Measurements from ENCODE around the gene ABCD4. TPM values are rescaled to one million over a fixed set of nuclear protein-coding genes. Genes with fewer than 3 reads are reported as not detected.

ABCD4 gene
- polyA plus RNA-seq, 1 experiment = 12.4 TPM

- Histone ChIP-seq H3K4me3 (ENCODE audit: low read depth, low read length) (peak overlapping the region; percentile 37), H3K27me3 (ENCODE audit: control insufficient read depth, insufficient read depth, low read length) (peaks cover 21% of the 10 kb centered on the region), H3K36me3 (ENCODE audit: control insufficient read depth, insufficient read depth, low read length) (no peaks in the 10 kb centered on the region)
- TF ChIP-seq, protein P1, sequence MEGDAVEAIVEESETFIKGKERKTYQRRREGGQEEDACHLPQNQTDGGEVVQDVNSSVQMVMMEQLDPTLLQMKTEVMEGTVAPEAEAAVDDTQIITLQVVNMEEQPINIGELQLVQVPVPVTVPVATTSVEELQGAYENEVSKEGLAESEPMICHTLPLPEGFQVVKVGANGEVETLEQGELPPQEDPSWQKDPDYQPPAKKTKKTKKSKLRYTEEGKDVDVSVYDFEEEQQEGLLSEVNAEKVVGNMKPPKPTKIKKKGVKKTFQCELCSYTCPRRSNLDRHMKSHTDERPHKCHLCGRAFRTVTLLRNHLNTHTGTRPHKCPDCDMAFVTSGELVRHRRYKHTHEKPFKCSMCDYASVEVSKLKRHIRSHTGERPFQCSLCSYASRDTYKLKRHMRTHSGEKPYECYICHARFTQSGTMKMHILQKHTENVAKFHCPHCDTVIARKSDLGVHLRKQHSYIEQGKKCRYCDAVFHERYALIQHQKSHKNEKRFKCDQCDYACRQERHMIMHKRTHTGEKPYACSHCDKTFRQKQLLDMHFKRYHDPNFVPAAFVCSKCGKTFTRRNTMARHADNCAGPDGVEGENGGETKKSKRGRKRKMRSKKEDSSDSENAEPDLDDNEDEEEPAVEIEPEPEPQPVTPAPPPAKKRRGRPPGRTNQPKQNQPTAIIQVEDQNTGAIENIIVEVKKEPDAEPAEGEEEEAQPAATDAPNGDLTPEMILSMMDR (IDR thresholded peaks at IDR 0.05; ENCODE audit: insufficient read depth, low read depth, low read length) = peak; percentile 60
- DNase-seq (ENCODE audit: low read depth) = no peak
- ChIA-PET CTCF (interaction anchor here (0.6 to 3.0 kb wide), 22 partner anchors 8 to 173 kb away, joined by 3 to 21 read pairs (median 5); partner anchors contain the start of genes ALDH6A1 and VSX2), POLR2A (no interaction called here)
Observed at GRCh38 chr14:74257078-74257940, 45.4 kb downstream of the ABCD4 start.

GRCh38 chr14:74255281-74255680 is 47.5 kb downstream of the ABCD4 start:
- ChIA-PET CTCF (interaction anchor here (1.4 kb wide), 1 partner anchor 12 kb away, joined by 4 read pairs; no protein-coding TSS in a partner anchor), POLR2A (no interaction called here)
- peaks cover 21% of the 10 kb centered on the region for H3K27me3 ChIP-seq (ENCODE audit: control insufficient read depth, insufficient read depth, low read length)
- TF ChIP-seq, protein P1 (IDR thresholded peaks at IDR 0.05; ENCODE audit: insufficient read depth, low read depth, low read length) = no peak
- no peak overlapping the region for H3K4me3 ChIP-seq (ENCODE audit: low read depth, low read length)
- DNase-seq (ENCODE audit: low read depth) = no peak
- no peaks in the 10 kb centered on the region for H3K36me3 ChIP-seq (ENCODE audit: control insufficient read depth, insufficient read depth, low read length)

GRCh38 chr14:74249433-74250375 is 53.0 kb downstream of the ABCD4 start:
- Histone ChIP-seq H3K27me3 (ENCODE audit: control insufficient read depth, insufficient read depth, low read length) (peaks cover 26% of the 10 kb centered on the region), H3K36me3 (ENCODE audit: control insufficient read depth, insufficient read depth, low read length) (no peaks in the 10 kb centered on the region), H3K4me3 (ENCODE audit: low read depth, low read length) (no peak overlapping the region)
- POLR2A ChIA-PET = no interaction called here
- DNase-seq (ENCODE audit: low read depth) = no peak
- TF ChIP-seq, protein P1 (IDR thresholded peaks at IDR 0.05; ENCODE audit: insufficient read depth, low read depth, low read length) = no peak
- CTCF ChIA-PET = interaction anchor here (0.6 to 3.5 kb wide), 6 partner anchors 8 to 194 kb away, joined by 3 to 23 read pairs (median 6); no protein-coding TSS in a partner anchor

GRCh38 chr14:74248017-74248416 is 54.7 kb downstream of the ABCD4 start:
- no peak for DNase-seq (ENCODE audit: low read depth)
- ChIA-PET POLR2A (no interaction called here), CTCF (interaction anchor here (0.9 to 2.2 kb wide), 5 partner anchors 9 to 136 kb away, joined by 3 to 9 read pairs (median 4); no protein-coding TSS in a partner anchor)
- no peak overlapping the region for H3K4me3 ChIP-seq (ENCODE audit: low read depth, low read length)
- H3K27me3 ChIP-seq (ENCODE audit: control insufficient read depth, insufficient read depth, low read length) = peaks cover 34% of the 10 kb centered on the region
- TF ChIP-seq, protein P1 (IDR thresholded peaks at IDR 0.05; ENCODE audit: insufficient read depth, low read depth, low read length) = no peak
- H3K36me3 ChIP-seq (ENCODE audit: control insufficient read depth, insufficient read depth, low read length) = no peaks in the 10 kb centered on the region

All from BJ (cell line).